Erythroblast (primary cell): ENCODE data around the gene ARSB.

Experiments used
- DNase-seq, 2 experiments: peaks; one replicate each; lab custom pipeline; 2025; lab: John Stamatoyannopoulos, UW
- GATA1 ChIP-seq: IDR thresholded peaks from 2 replicates; pipeline ENCODE4 v1.6.1; 2011; ENCODE audit warnings: low read depth, mild to moderate bottlenecking, control low read depth, low read length, moderate library complexity
- POLR2A ChIP-seq: IDR thresholded peaks from 2 replicates; pipeline ENCODE4 v1.6.1; 2011; ENCODE audit warnings: mild to moderate bottlenecking, low read length

The ARSB gene

GRCh38 chr5:78792345-78793055, 192.6 kb downstream of the ARSB start:
- no peak for TF ChIP-seq GATA1
- no peak for TF ChIP-seq POLR2A
- no peak for DNase-seq

GRCh38 chr5:78791501-78792100, 193.5 kb downstream of the ARSB start:
- TF ChIP-seq GATA1 (no peak), POLR2A (no peak)
- no peak for DNase-seq

GRCh38 chr5:78787783-78788182, 197.3 kb downstream of the ARSB start:
- DNase-seq: no peak

GRCh38 chr5:78785454-78785853, 199.7 kb downstream of the ARSB start:
- DNase-seq: no peak
- no peak for TF ChIP-seq POLR2A
- TF ChIP-seq GATA1: no peak

More at GRCh38 chr5:78787783-78788182, 197.3 kb downstream of the ARSB start:
- TF ChIP-seq GATA1 (no peak), POLR2A (no peak)

- no peak for TF ChIP-seq GATA1
- TF ChIP-seq POLR2A: no peak
- DNase-seq: no peak
Observed at GRCh38 chr5:78783434-78784130, 201.5 kb downstream of the ARSB start.

- TF ChIP-seq GATA1 (no peak), POLR2A (no peak)
- DNase-seq: no peak
Observed at GRCh38 chr5:78782728-78783127, 202.4 kb downstream of the ARSB start.

- TF ChIP-seq GATA1 (no peak), POLR2A (no peak)
- DNase-seq: no peak
Observed at GRCh38 chr5:78781611-78782286, 203.4 kb downstream of the ARSB start.

- no peak for DNase-seq
- TF ChIP-seq POLR2A (no peak), GATA1 (no peak)
Observed at GRCh38 chr5:78779771-78780616, 205.1 kb downstream of the ARSB start.

- no peak for DNase-seq
- TF ChIP-seq GATA1 (no peak), POLR2A (no peak)
Observed at GRCh38 chr5:78779262-78779661, 205.8 kb downstream of the ARSB start.

GRCh38 chr5:78778538-78778937, 206.6 kb downstream of the ARSB start:
- TF ChIP-seq GATA1 (no peak), POLR2A (no peak)
- DNase-seq: no peak

- TF ChIP-seq POLR2A (no peak), GATA1 (no peak)
- no peak for DNase-seq
Observed at GRCh38 chr5:78777901-78778300, 207.2 kb downstream of the ARSB start.

- DNase-seq: no peak
- TF ChIP-seq GATA1 (no peak), POLR2A (no peak)
Observed at GRCh38 chr5:78776637-78777036, 208.5 kb downstream of the ARSB start.

GRCh38 chr5:78773655-78774054, 211.5 kb downstream of the ARSB start:
- no peak for DNase-seq

More at GRCh38 chr5:78773655-78774054, 211.5 kb downstream of the ARSB start:
- TF ChIP-seq GATA1: no peak
- TF ChIP-seq POLR2A: no peak
